ENCODE results near the gene CCDC86.

The CCDC86 gene

DNA sequence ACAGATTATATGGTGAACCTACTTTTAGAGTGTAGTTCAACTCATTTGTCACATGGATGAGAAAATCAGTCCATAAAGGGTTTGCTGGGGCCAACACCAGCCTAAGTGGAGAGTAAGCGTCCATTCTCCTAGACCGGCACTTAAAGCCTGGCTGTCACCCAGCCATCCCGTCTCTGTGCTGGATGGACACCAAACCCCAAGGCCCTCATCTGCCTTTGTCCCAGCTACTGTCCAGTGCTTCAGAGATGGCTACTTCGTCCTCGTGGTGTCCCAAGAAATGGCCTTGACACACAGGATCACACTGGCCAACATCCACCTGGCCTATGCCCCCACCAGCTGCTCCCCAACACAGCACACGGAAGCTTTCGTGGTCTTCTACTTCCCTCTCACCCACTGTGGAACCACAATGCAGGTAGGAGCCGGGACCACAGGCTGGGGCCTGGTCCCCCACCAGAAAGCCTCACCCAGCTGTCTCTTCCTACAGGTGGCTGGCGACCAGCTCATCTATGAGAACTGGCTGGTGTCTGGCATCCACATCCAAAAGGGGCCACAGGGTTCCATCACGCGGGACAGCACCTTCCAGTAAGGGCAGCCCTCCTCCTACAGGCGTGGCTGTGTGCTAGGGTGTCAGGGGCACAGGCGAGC lies 28.9 kb downstream of the CCDC86 start:
- DNase-seq = no peak

DNA sequence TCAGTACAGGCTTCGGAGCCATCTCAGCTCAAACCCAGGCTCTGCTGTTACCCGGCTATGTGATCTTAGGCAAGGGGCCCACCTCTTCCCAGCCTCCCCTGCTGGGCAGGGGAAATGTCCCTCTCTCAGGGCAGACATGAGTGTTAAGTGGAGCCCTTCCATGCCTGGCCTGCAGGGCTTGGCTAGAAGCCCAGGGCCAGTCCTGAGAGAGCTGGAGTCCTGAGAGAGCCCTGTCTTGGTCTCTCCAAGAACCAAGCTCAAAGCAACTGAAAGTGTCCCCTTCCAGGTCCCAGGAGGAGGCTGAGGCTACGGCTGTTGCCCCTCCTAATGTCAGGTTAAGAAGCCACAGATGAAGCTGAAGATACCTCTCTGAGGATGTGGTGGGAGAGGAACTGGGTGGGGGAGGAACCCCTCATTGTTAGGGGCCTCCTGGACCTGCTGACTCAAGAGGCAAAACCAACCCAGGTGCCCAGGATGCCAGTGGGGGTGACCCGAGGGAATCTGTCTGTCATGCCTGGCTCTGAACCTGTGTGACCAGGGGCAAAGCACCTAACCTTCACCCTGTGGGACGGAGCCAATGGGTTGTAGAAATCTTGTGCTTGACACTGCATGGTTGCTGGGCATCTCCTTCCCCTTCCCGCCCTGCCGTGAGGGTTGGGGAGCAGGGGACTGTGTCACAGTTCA lies 29.6 kb downstream of the CCDC86 start:
- no peak for DNase-seq

- DNase-seq = no peak
These were observed 30.4 kb downstream of the CCDC86 start for GRCh38 chr11:60872124-60872960.

GRCh38 chr11:60872961-60873524 lies 31.1 kb downstream of the CCDC86 start:
- no peak for DNase-seq

DNA sequence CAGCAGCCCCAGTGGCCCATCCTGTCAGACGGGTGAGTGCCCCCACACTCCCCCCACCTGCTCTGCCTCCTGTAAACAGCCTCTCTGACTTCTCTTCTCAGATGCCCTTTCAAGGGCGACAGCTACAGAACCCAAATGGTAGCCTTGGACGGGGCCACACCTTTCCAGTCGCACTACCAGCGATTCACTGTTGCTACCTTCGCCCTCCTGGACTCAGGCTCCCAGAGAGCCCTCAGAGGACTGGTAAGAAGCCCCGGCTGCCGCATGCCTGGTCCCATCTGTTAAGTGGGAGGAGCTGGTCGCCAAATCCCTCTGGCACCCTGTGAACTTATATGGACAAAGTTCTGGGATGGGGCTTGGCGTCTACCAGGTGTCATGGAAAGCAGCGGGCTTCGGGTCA lies 31.6 kb downstream of the CCDC86 start:
- DNase-seq = no peak

DNA sequence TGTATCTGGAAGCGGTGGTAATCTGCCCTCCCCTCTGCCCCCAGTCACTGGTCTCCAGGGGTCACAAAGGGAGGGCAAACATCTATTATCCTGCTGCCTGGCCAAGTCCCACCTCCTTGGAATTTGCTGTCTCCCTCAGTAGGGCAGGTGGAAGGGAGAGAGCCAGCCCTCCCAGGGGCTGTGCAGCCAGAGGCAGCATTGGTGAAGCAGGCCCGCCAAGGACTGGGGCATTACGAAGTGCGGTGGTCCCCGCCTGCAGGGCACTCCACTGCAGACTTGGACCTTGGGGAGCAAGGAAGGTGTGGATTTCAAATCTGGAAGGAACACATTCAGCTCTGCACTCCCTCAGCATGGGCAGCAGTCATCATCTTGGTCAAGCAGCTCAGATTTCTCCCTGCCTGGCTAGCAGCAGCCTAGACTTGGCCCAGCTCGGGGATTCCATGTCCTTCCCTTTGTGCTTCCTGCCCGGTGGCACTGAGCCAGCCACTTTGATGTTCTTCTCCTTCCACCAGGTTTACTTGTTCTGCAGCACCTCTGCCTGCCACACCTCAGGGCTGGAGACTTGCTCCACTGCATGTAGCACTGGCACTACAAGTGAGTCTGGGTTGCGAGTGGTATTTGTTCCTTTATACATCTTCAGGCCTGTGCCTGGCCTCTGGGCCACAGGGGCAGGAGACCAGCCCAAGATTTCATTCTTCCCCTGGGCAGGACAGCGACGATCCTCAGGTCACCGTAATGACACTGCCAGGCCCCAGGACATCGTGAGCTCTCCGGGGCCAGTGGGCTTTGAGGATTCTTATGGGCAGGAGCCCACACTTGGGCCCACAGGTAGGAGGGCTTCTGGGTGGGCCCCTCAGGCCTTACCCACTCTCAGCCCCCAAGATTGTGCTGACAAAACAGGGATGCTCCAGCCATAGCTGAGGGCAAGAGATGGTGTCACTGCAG lies 32.8 kb downstream of the CCDC86 start:
- no peak for DNase-seq

DNA sequence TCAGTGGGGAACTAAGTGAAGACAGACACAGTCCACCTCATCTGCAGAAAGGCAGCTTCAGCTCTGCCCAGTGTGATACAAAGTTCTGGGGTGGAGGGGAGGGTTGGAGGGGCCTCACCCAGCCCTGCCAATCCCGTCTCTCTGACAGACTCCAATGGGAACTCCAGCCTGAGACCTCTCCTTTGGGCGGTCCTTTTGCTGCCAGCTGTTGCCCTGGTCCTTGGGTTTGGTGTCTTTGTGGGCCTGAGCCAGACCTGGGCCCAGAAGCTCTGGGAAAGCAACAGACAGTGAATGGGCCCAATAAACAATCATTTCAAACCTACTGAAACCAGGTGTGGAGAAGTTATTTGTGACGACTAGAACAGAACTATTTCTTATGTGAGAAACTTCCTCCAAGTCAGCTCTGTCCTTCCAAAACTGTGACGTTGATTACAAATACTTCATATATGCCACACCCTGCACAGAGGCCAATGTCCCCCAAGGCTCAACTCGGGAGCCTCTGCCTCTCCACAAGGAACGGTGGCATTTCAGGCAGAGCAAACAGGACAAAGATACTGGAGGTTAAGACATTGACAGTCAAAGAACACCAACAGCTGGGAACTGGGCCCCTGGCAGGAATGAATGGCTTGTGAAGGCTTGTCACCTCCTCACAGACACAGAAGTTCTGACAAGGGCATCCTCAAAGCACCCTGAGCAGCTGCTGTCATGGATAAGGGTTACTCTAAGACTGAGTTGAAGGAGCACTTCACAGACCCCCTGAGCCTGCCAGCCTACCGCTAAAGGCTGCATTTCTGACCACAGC lies 33.7 kb downstream of the CCDC86 start:
- DNase-seq = no peak

- no peak for DNase-seq
These were observed 34.2 kb downstream of the CCDC86 start for GRCh38 chr11:60876168-60876485.

DNA sequence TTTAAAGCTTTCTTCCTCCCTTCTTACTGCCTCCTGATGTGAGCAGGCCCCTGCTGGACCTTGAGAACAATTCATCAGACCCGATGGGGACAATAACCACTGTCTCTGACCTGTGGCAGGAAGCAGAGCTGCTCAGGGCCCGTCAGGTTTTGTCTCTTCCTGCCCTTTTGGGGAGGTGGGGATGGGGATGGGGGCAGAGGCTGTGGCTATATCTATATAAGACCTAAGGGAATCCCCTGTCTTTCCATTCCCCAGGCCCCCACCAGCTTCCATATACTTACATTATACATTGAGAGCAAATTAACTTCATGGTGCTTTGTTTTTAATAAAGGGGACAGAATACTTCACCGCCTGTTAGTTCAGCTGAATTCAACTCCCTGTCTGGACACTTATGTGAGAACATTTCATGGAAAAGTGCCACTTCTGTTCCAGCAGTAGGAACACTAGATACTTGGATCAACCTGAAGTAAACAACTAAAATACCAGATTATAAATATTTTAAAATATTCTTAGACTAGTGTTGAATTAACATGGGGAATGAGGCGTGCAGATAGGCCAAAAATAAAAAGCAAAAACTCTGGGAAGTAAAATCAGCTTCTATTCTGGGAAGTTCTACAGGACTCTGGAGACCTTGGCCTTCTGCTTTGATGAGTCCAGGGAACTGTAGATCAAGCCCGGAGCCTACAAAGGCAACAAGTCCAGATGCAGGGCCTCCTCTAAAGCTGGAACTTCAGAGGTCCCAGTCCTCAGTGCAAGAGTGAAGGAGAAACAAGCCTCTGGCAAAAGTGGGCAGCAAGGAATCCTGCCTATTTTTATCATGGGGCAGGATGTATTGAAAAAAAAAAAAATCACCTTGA lies 36.6 kb downstream of the CCDC86 start:
- DNase-seq = no peak

DNA sequence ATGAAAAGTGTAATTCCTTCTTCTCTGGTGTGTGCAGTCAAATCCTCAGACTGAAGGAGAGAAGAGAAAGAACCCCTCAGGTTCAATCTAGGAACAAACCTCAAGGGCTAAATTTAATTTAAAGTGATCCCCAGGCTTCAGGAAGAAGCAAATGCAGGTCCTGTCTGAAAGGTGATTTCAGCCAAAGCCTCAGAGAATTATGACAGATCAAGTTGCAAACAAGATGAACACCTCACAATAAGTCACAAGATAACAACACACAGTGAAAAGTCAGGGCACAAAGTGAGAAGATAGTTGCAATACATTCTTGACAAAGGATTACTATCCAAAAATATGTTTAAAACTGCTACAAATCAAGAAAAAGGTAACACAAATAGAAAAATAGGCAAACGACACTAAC lies 37.2 kb downstream of the CCDC86 start:
- DNase-seq = no peak

GRCh38 chr11:60879971-60880588 lies 38.2 kb downstream of the CCDC86 start:
- DNase-seq = no peak

DNA sequence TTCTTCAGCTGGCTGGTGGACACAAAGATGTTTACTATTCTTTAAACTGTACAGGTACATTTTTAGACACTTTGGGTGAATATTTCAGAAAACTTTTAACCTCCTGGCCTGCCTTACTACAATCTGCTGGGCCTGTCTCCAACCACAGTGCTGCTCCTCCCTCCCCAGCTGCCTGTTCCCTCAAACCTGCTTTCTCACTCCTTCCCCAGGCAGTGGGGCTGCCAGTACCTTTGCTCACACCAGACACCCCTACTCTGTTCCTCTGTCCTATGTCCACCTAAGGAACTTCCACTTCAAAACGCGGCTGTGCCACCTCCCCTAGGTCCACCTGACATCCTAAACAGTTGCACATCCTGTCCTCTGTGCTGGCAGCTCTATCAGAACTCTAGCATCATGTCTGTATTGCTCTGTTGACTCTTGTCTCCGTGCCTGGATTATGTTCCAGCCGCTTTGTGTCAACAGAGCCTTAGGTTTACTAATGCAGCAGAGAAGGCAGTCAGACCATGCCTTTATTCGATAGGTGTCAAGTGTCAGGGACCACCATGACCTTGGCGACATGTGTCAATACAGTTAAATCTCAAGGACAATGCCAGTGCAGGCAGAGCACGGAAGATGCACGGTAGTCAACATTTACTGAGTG lies 38.9 kb downstream of the CCDC86 start:
- peak; percentile 79 for DNase-seq

- peak; percentile 73 for DNase-seq
These were observed 45.6 kb downstream of the CCDC86 start for GRCh38 chr11:60887556-60887955.

DNA sequence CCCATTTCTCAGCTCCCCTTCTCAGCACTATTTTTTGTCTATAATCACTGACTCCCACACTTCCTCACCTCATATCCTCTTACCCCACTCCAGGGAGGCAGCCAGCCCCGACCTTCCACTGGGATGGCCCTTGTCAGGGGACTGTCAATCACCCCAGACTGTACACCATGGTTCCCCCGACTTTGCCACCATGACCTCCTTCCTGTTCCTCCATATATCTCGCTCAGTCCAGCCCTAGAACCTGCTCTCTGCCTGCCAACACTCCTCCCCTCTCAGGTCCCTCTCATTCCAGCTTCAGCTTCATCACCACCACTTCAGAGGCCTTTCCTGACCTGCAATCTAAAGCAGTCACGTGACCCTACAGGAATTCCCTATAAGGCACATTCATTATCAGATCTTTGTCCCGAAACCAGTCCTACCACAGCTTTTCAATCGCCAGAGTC lies 48.0 kb downstream of the CCDC86 start:
- DNase-seq = no peak

DNA sequence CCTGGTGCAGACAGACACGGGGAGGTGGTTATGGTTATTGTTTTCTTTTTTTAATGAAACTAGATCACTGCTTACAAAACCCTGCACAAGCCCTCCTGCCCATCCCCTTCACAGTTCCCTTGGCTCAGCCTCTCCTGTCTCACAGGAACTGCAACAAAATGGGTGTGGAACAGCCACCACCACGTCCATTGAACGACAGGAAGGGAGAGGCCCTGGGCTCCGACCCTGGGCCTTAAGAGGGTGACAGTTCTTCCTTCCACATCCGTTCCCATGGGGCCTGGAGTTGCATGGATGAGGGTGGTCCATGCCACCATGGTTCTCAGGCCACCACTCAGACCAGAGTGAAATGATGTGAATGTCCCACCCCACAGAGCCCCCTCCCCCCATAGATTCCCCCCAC lies 48.8 kb downstream of the CCDC86 start:
- DNase-seq = no peak

DNA sequence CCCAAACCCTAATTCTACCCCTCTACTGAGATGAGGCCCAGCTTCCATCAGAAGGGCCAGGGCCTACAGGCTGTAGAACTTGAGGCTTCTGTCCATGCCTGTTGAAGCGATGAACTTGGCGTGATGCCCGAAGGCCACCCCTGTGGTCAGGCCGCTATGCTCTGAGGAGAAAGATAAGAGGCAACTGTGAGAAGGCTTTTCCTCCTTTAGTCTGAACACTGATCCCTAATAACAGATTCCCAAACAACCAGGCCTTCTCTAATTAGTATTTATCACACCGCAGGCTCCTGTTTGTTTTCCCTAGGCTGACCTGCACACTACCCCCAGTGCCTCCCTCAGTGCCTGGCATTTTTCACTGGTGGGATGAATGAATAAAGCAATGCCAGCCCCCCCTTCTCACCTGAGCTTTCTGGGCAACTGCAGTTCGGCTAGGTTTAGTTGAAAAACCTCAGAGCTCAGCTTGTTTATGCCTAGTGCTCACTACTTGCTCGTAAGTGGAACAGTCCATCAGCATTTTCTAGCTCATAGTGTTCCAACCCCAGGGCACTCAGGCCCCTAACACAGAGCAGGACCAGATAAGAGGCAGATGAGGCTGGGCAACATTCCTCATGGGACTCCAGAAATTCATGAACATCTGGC lies 49.3 kb downstream of the CCDC86 start:
- no peak for DNase-seq

GRCh38 chr11:60895687-60896086 lies 53.8 kb downstream of the CCDC86 start:
- no peak for DNase-seq

- DNase-seq = no peak
These were observed 55.6 kb downstream of the CCDC86 start for GRCh38 chr11:60897496-60897895.

Data from NCI-H146 (cell line).